Kidney (tissue), 14 donors: ENCODE measurements around the gene ARMC12. TPM values are rescaled to one million over a fixed set of nuclear protein-coding genes. Genes with fewer than 3 reads are reported as not detected.
A peak's percentile ranks its signal among the peaks of the same experiment; 100 is the strongest.

Source experiments
- DNase-seq, 5 donors: peaks; one replicate each; pipeline ENCODE4 v3.0.0-alpha.2; 2013 to 2020
- FAIRE-seq: peaks from 2 replicates; lab custom pipeline; 2012; peaks lifted over from hg19 to GRCh38; lab: Jason Lieb, UNC
- H3K27ac ChIP-seq, 2 donors: one replicate each; pipeline ENCODE4 v1.7.0; 2013; ENCODE audit warnings: low read depth in 2 of 2, low read length in 2 of 2, inconsistent platforms in 1 of 2
- H3K27me3 ChIP-seq: one replicate; pipeline ENCODE4 v1.7.1; 2013; ENCODE audit warnings: low read length, inconsistent platforms; ENCODE audit not compliant: control insufficient read depth, insufficient read depth
- H3K36me3 ChIP-seq, 3 donors: one replicate each; pipeline versions ENCODE4 v1.7.0 to v1.7.1; 2013; ENCODE audit warnings: low read length in 3 of 3, control low read depth in 1 of 3, inconsistent platforms in 1 of 3; ENCODE audit not compliant: insufficient read depth in 3 of 3, control insufficient read depth in 2 of 3
- H3K4me1 ChIP-seq, 3 donors: one replicate each; pipeline versions ENCODE4 v1.7.0 to v1.7.1; 2013; ENCODE audit warnings: low read length in 3 of 3, inconsistent platforms in 1 of 3, low read depth in 1 of 3; ENCODE audit not compliant: control insufficient read depth in 2 of 3, insufficient read depth in 2 of 3
- H3K4me3 ChIP-seq, 3 donors: one replicate each; pipeline versions ENCODE4 v1.7.0 to v1.8.1; 2013; ENCODE audit warnings: low read length in 3 of 3, control low read depth in 1 of 3, inconsistent platforms in 1 of 3
- H3K9ac ChIP-seq, 3 donors: one replicate each; pipeline versions ENCODE4 v1.7.0 to v1.7.1; 2013; ENCODE audit warnings: low read length in 3 of 3, control low read depth in 1 of 3, inconsistent platforms in 1 of 3
- H3K9me3 ChIP-seq, 3 donors: one replicate each; pipeline versions ENCODE4 v1.7.0 to v1.7.1; 2013; ENCODE audit warnings: low read length in 3 of 3, control low read depth in 1 of 3, inconsistent platforms in 1 of 3; ENCODE audit not compliant: control insufficient read depth in 2 of 3, insufficient read depth in 1 of 3
- intact Hi-C: fragments of 100-400 bp; cut with DNase I; formaldehyde crosslinking; loops from one replicate; pipeline ENCODE4 v1.11.1; 2022
- polyA plus RNA-seq: library from polyadenylated mRNA; stranded (reverse); fragments of 350-450 nt; fragmentation: Illumina TruSeq; extraction: RNeasy Lipid Tissue Mini Kit (QIAGEN cat#74804); gene quantifications from one replicate; pipeline ENCODE4 v1.2.3, GENCODE V29; 2014; ENCODE audit warnings: low read depth, low replicate concordance; ENCODE audit not compliant: insufficient read depth
- total RNA-seq: library from RNA; stranded (reverse); fragmentation: NEBNext Ultra II Directional; extraction: Animal tissue kit (Norgen Biotek cat#: 25700); gene quantifications from one replicate; pipeline ENCODE4 v1.2.1, GENCODE V29; 2021
- TF ChIP-seq, protein P1 (sequence below): IDR thresholded peaks from 3 replicates; pipeline ENCODE4 v1.5.1; 2012; ENCODE audit warnings: mild to moderate bottlenecking, moderate library complexity, borderline replicate concordance; ENCODE audit not compliant: insufficient read depth; ENCODE audit errors: extremely low read depth
- donor health status: control.
- donor health status: control.
- donor health status: control.
- donor health status: control.
- donor health status: control.
- donor health status: DM: yes; HTN: yes; CAD: no.
- donor health status: Normal renal cell carcinoma (clear cell type).

Gene ARMC12
- total and polyA plus RNA-seq, 2 donors from 2014 or later = 0.47 to 0.69 TPM

DNA sequence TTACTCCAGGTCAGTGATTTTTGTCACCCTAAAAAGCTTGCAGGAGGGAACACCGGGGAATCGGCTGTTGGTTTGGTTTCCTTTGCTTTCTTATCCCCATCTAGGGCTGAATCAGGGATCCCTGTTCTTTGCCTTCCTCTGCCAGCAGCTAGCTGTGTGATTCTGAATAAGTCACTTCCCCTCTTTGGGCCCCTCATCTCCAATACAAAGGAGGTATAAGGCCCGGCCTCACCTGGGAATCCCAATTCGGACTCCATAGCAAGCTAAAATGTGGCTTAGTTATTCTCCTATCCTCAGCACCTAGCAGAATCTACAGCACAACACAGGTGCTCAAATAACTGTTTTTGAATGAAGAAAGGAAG is 18.5 kb upstream of the ARMC12 start:
- Histone ChIP-seq H3K4me1 (peaks cover 4 to 30% (median 19%) of the 10 kb centered on the region in 3 donors), H3K27ac (no peak overlapping the region)

DNA sequence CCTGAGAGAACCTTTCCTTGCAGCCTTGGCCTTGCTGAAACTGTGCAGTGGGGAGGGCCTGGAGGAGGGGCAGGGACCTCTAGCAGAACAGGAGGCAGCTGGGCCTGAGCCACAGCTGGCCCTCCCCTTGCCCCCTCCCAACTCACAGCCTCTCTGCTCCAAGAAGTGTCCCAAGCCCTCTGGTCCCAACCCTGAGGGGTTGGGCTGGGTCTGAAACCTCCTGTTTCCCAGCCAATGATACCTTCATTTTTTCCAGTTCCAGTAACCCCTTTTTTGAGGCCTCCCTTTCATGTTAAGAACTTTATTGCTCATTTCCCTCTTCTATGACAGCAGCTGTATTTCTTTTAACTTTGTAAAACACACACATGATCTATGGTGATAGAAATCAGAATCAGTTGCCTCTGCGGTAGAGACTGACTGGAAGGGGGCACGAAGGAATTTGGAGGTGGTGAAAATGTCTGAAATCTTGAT is 17.9 kb upstream of the ARMC12 start:
- no peaks in the 10 kb centered on the region for H3K9me3 ChIP-seq
- H3K4me3 ChIP-seq = no peak overlapping the region
- intact Hi-C loops = no loop called here
- TF ChIP-seq, protein P1, sequence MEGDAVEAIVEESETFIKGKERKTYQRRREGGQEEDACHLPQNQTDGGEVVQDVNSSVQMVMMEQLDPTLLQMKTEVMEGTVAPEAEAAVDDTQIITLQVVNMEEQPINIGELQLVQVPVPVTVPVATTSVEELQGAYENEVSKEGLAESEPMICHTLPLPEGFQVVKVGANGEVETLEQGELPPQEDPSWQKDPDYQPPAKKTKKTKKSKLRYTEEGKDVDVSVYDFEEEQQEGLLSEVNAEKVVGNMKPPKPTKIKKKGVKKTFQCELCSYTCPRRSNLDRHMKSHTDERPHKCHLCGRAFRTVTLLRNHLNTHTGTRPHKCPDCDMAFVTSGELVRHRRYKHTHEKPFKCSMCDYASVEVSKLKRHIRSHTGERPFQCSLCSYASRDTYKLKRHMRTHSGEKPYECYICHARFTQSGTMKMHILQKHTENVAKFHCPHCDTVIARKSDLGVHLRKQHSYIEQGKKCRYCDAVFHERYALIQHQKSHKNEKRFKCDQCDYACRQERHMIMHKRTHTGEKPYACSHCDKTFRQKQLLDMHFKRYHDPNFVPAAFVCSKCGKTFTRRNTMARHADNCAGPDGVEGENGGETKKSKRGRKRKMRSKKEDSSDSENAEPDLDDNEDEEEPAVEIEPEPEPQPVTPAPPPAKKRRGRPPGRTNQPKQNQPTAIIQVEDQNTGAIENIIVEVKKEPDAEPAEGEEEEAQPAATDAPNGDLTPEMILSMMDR = no peak
- H3K27me3 ChIP-seq = no peaks in the 10 kb centered on the region
- peak overlapping the region; percentile 48 for H3K27ac ChIP-seq
- peak overlapping the region in 1 of 3 donors; percentile 6 for H3K9ac ChIP-seq
- FAIRE-seq (no peak), DNase-seq (peak in 3 of 5 donors; percentile 56 to 78 (median 63))
- H3K4me1 ChIP-seq = peaks cover 4 to 32% (median 19%) of the 10 kb centered on the region in 3 donors
- no peaks in the 10 kb centered on the region for H3K36me3 ChIP-seq

More for the DNA sequence above, 18.5 kb upstream of the ARMC12 start:
- TF ChIP-seq, protein P1 = no peak
- Histone ChIP-seq H3K9me3 (no peaks in the 10 kb centered on the region), H3K9ac (peak overlapping the region in 1 of 3 donors; percentile 12), H3K36me3 (no peaks in the 10 kb centered on the region), H3K4me3 (no peak overlapping the region), H3K27me3 (no peaks in the 10 kb centered on the region)
- no peak for FAIRE-seq
- intact Hi-C loops = no loop called here
- DNase-seq = no peak

DNA sequence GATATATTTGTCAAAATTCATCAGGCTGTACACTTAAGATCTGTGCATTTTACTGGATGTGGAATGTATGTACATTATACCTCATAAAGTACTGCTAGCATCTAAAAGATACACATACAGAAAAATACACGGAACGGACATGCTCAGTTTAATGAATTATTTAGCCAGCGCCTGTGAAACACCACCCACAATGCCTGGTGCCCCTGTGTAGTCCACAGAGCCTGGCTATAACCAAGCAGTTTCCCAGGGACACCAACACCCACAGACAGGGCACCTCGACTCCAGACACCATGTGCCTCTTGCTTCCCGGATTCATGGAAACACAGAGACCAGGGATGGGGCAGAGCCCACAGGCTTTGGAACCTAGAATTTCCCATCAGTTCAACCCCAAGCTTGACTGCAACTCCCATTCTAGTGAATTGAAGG is 17.4 kb upstream of the ARMC12 start:
- H3K9me3 ChIP-seq = no peaks in the 10 kb centered on the region
- peak overlapping the region; percentile 48 for H3K27ac ChIP-seq
- no peaks in the 10 kb centered on the region for H3K36me3 ChIP-seq
- TF ChIP-seq, protein P1 = no peak
- H3K27me3 ChIP-seq = no peaks in the 10 kb centered on the region
- FAIRE-seq (no peak), DNase-seq (no peak)
- peak overlapping the region in 1 of 3 donors; percentile 6 for H3K9ac ChIP-seq
- peak overlapping the region in 1 of 3 donors; percentile 41 for H3K4me3 ChIP-seq
- H3K4me1 ChIP-seq = peaks cover 4 to 32% (median 19%) of the 10 kb centered on the region in 3 donors
- intact Hi-C loops = no loop called here
